C4-2B (cell line): ENCODE data around the gene ZMIZ2.

Source experiments
- H3K27ac ChIP-seq: fragments of 450-650 bp; 2 replicates; pipeline ENCODE4 v1.5.1; 2017
- CTCF ChIP-seq: fragments of 450-650 bp; conservative IDR thresholded peaks from 2 replicates; pipeline ENCODE4 v1.5.1; 2017; ENCODE audit warnings: mild to moderate bottlenecking
- ZFX ChIP-seq: fragments of 450-650 bp; IDR thresholded peaks from 2 replicates; pipeline ENCODE4 v1.6.1; 2017

The ZMIZ2 gene

DNA sequence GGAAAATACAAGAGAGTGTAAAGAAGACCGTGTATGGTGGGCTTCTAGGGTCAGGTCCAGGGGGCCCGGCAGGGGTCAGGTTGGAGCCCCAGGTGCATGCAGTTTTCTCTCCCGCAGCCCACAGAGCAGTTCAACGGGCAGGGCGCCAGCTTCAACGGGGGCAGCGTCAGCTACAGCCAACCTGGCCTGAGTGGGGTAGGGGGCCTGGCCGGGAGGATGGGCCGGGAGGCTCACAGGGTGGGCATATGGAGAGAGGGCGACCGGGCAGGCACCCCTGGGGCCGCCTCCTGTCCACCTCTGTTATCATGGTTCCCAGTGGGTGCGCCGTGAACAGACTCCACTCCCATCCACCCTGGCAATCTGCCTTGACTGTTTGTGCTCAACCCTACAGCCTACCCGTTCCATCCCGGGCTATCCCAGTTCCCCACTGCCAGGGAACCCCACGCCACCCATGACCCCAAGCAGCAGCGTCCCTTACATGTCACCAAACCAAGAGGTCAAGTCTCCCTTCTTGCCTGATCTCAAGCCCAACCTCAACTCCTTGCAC lies 11.5 kb downstream of the ZMIZ2 start:
- TF ChIP-seq ZFX (no peak), CTCF (no peak)
- no peak overlapping the region for H3K27ac ChIP-seq

- peak overlapping the region; percentile 77 for H3K27ac ChIP-seq
- TF ChIP-seq CTCF, result no peak
- peak; percentile 75; the same call in 1 of the 2 replicates for TF ChIP-seq ZFX
These were observed 12.8 kb downstream of the ZMIZ2 start for GRCh38 chr7:44761207-44762161.

- peak overlapping the region; percentile 77 for H3K27ac ChIP-seq
- no peak for TF ChIP-seq ZFX
- TF ChIP-seq CTCF, result no peak
These were observed 13.7 kb downstream of the ZMIZ2 start for GRCh38 chr7:44762300-44762699.

- H3K27ac ChIP-seq, result peak overlapping the region; percentile 77; the same call in 1 of the 2 replicates
- TF ChIP-seq CTCF, result no peak
- no peak for TF ChIP-seq ZFX
These were observed 14.3 kb downstream of the ZMIZ2 start for GRCh38 chr7:44762726-44763522.

- TF ChIP-seq CTCF (no peak), ZFX (no peak)
- H3K27ac ChIP-seq, result no peak overlapping the region
These were observed 15.4 kb downstream of the ZMIZ2 start for GRCh38 chr7:44764081-44764480.

DNA sequence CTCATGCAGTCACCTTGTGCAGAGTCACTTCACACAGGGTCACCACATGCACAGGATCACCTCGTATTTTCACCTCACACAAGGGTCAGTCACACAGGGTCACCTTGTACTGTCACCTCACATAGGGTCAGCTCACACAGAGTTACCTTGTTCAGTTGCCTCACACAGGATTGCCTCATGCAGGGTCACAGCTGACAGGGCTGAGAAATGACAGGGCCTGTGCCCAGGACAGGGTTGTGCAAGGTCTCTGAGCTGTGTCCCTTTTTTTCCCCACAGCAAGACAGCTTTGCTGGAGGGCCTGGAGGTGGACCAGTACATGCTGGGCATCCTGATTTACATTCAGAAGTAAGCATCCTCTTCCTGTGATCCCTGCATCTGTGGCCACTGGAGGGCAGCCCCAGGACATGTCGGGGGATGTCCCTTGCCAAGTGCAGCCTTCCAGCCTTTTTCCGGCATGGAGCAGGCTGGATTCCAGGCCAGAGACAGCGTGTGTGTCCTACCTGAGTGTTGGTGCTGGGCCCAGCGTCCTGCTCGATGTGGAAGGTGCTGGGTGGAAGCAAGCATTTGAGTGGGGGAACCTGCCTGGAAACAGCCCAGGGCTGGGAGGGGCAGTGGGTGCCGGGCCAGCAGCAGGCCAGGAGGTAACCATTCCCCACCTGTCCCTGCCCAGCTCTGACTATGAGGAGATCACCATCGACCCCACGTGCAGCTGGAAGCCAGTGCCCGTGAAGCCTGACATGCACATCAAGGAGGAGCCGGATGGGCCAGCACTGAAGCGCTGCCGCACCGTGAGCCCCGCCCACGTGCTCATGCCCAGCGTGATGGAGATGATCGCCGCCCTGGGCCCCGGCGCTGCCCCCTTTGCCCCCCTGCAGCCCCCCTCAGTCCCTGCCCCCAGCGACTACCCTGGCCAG lies 16.3 kb downstream of the ZMIZ2 start:
- H3K27ac ChIP-seq, result no peak overlapping the region
- TF ChIP-seq ZFX, result no peak
- no peak for TF ChIP-seq CTCF
